Astrocyte (in vitro differentiated cells and primary cell): Measurements from ENCODE around the gene SYT8. TPM values are rescaled to one million over a fixed set of nuclear protein-coding genes. Genes with fewer than 3 reads are reported as not detected.

Experiments used
- DNase-seq: peaks from one replicate; pipeline ENCODE4 v3.0.0-alpha.2; 2010; ENCODE audit warnings: low read depth
- FAIRE-seq: peaks from 2 replicates; lab custom pipeline; 2011; peaks lifted over from hg19 to GRCh38; lab: Jason Lieb, UNC
- H2AFZ ChIP-seq: 2 replicates; pipeline ENCODE4 v1.6.0; 2012; ENCODE audit warnings: low read depth, low read length, inconsistent platforms
- H3K27ac ChIP-seq: 2 replicates; pipeline ENCODE4 v1.5.1; 2011; ENCODE audit warnings: low read depth, low read length, inconsistent platforms
- H3K27me3 ChIP-seq: 2 replicates; pipeline ENCODE4 v1.6.0; 2011; ENCODE audit warnings: low read length, inconsistent platforms; ENCODE audit not compliant: insufficient read depth
- H3K36me3 ChIP-seq: 2 replicates; pipeline ENCODE4 v1.5.1; 2011; ENCODE audit warnings: low read length, inconsistent platforms; ENCODE audit not compliant: insufficient read depth
- H3K4me1 ChIP-seq: 2 replicates; pipeline ENCODE4 v1.5.1; 2011; ENCODE audit warnings: low read length, inconsistent platforms; ENCODE audit not compliant: insufficient read depth
- H3K4me2 ChIP-seq: 2 replicates; pipeline ENCODE4 v1.6.0; 2012; ENCODE audit warnings: low read length, inconsistent platforms
- H3K4me3 ChIP-seq: 2 replicates; pipeline ENCODE4 v1.5.1; 2011; ENCODE audit warnings: low read depth, mild to moderate bottlenecking, low read length, inconsistent platforms; ENCODE audit not compliant: insufficient read depth
- H3K79me2 ChIP-seq: 2 replicates; pipeline ENCODE4 v1.6.0; 2012; ENCODE audit warnings: mild to moderate bottlenecking, low read length, inconsistent platforms; ENCODE audit not compliant: insufficient read depth
- H3K9ac ChIP-seq: 2 replicates; pipeline ENCODE4 v1.6.0; 2012; ENCODE audit warnings: mild to moderate bottlenecking, low read length, inconsistent platforms
- H3K9me3 ChIP-seq: 2 replicates; pipeline ENCODE4 v1.5.1; 2012; ENCODE audit warnings: low read depth, mild to moderate bottlenecking, low read length, inconsistent platforms; ENCODE audit not compliant: insufficient read depth
- H4K20me1 ChIP-seq: 2 replicates; pipeline ENCODE4 v1.6.0; 2012; ENCODE audit warnings: low read length, inconsistent platforms; ENCODE audit not compliant: insufficient read depth
- H3K27ac Mint-ChIP-seq: one replicate; pipeline ENCODE4 v1.8.0; 2021; ENCODE audit warnings: mild to moderate bottlenecking, mixed read lengths; ENCODE audit not compliant: unreplicated experiment
- H3K27me3 Mint-ChIP-seq: one replicate; pipeline ENCODE4 v1.8.0; 2021; ENCODE audit warnings: low read depth, mixed read lengths; ENCODE audit not compliant: unreplicated experiment
- H3K36me3 Mint-ChIP-seq: one replicate; pipeline ENCODE4 v1.8.0; 2021; ENCODE audit warnings: low read depth, mixed read lengths; ENCODE audit not compliant: unreplicated experiment
- H3K4me1 Mint-ChIP-seq: one replicate; pipeline ENCODE4 v1.8.0; 2021; ENCODE audit warnings: low read depth, mixed read lengths; ENCODE audit not compliant: unreplicated experiment
- H3K4me3 Mint-ChIP-seq: one replicate; pipeline ENCODE4 v1.8.0; 2021; ENCODE audit warnings: mild to moderate bottlenecking, moderate library complexity, mixed read lengths; ENCODE audit not compliant: unreplicated experiment
- H3K9me3 Mint-ChIP-seq: one replicate; pipeline ENCODE4 v1.8.0; 2021; ENCODE audit warnings: mild to moderate bottlenecking, mixed read lengths; ENCODE audit not compliant: unreplicated experiment
- EZH2 ChIP-seq: IDR thresholded peaks from 2 replicates; pipeline ENCODE4 v1.6.1; 2012; ENCODE audit warnings: mild to moderate bottlenecking, low read length, inconsistent platforms; ENCODE audit not compliant: insufficient read depth
- total RNA-seq: library from RNA; stranded (reverse); gene quantifications from 2 replicates; pipeline ENCODE4 v1.2.1, GENCODE V29; 2021
- TF ChIP-seq, protein P1 (sequence below): IDR thresholded peaks from 2 replicates; pipeline ENCODE4 v1.5.1; 2011; ENCODE audit warnings: low read depth, mild to moderate bottlenecking, inconsistent platforms, low read length, moderate library complexity; ENCODE audit not compliant: insufficient read depth

SYT8 gene
- total RNA-seq, 1 donor from 2014 or later, result 0.36 TPM

DNA sequence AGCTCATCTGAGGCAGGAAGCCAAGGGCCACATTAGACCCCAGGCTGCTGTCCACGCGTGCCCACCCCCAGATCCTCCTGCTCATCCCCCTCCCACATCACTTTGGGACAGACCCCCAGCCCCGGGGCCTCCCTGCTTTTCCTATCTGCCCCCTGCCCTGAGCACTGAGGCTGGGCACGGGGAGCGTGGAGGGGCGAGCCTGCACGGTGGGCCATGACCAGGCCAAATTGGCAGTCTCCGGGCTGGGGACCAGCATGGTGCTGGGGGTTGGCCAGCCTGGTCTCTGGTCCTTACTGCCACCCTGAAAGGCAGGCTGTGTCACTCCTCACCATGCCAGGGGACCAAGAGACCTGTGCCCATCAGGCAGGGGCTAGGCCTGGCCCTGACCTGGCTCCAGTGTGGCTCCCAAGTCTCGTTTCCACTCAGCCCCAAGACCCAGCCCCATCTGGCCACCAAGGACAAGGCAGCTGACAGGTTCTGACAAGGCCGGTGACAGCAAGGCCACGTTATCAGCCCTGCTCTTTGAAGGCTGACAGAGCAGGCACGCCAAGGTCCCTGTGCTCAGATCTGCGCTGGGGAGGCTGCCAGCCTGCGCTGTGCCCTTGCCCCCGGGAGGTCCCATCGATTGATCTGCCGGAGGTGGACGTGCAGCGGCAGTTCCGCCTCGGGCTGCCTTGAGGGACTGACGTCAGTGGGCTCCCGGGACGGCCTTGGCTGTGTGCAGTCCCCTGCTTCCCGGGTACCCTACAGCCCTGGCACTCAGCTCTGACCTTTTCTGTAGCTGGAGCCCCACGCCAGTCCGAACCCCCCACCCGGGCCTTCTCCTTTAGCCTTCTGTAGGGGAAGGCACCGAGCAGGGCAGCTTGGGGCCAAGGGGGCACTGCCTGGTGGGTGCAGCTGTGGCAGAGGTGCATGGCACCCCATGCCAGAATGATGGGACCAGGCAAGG, 7.6 kb downstream of the SYT8 start:
- Mint-ChIP-seq H3K4me3 (no peak overlapping the region), H3K27ac (no peak overlapping the region), H3K9me3 (no peaks in the 10 kb centered on the region), H3K27me3 (peaks cover 23% of the 10 kb centered on the region), H3K36me3 (no peaks in the 10 kb centered on the region), H3K4me1 (no peaks in the 10 kb centered on the region)
- H3K79me2 ChIP-seq, result no peaks in the 10 kb centered on the region
- H4K20me1 ChIP-seq, result no peaks in the 10 kb centered on the region
- H3K27ac ChIP-seq, result no peak overlapping the region
- DNase-seq (no peak), FAIRE-seq (no peak)
- H3K4me1 ChIP-seq, result peaks cover 3% of the 10 kb centered on the region
- H3K36me3 ChIP-seq, result no peaks in the 10 kb centered on the region
- H3K9ac ChIP-seq, result no peak overlapping the region
- no peaks in the 10 kb centered on the region for H3K9me3 ChIP-seq
- H3K4me3 ChIP-seq, result no peak overlapping the region
- H2AFZ ChIP-seq, result no peak overlapping the region
- no peak for TF ChIP-seq EZH2
- TF ChIP-seq, protein P1, sequence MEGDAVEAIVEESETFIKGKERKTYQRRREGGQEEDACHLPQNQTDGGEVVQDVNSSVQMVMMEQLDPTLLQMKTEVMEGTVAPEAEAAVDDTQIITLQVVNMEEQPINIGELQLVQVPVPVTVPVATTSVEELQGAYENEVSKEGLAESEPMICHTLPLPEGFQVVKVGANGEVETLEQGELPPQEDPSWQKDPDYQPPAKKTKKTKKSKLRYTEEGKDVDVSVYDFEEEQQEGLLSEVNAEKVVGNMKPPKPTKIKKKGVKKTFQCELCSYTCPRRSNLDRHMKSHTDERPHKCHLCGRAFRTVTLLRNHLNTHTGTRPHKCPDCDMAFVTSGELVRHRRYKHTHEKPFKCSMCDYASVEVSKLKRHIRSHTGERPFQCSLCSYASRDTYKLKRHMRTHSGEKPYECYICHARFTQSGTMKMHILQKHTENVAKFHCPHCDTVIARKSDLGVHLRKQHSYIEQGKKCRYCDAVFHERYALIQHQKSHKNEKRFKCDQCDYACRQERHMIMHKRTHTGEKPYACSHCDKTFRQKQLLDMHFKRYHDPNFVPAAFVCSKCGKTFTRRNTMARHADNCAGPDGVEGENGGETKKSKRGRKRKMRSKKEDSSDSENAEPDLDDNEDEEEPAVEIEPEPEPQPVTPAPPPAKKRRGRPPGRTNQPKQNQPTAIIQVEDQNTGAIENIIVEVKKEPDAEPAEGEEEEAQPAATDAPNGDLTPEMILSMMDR, result no peak
- H3K4me2 ChIP-seq, result no peak overlapping the region
- peaks cover 6% of the 10 kb centered on the region for H3K27me3 ChIP-seq

DNA sequence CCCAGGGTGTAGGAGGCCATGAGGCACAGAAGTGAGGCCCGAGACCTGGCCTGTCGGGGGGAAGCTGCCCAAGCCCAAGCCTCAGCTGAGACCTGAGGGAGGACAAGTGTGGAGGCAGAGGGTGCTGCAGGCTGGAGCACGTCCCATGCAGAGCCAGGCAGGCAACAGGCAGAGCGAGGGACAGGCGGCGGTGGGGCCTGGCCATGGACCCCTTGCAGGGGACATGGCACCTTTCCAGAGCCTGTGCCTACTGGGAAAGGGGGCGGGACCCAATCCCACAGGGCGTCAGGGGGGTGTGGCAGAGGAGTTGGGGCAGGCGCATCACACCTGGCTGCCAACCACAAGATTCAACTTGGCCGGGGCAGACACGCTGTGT, 8.3 kb downstream of the SYT8 start:
- H3K27me3 Mint-ChIP-seq, result peaks cover 25% of the 10 kb centered on the region
- Histone ChIP-seq H3K27me3 (peaks cover 6% of the 10 kb centered on the region), H3K9me3 (no peaks in the 10 kb centered on the region), H2AFZ (no peak overlapping the region), H3K27ac (no peak overlapping the region), H3K79me2 (no peaks in the 10 kb centered on the region), H3K9ac (no peak overlapping the region), H3K4me1 (peaks cover 3% of the 10 kb centered on the region), H3K4me2 (no peak overlapping the region), H3K36me3 (no peaks in the 10 kb centered on the region), H4K20me1 (no peaks in the 10 kb centered on the region), H3K4me3 (no peak overlapping the region)
- no peaks in the 10 kb centered on the region for H3K9me3 Mint-ChIP-seq
- H3K36me3 Mint-ChIP-seq, result no peaks in the 10 kb centered on the region
- no peaks in the 10 kb centered on the region for H3K4me1 Mint-ChIP-seq
- no peak overlapping the region for H3K27ac Mint-ChIP-seq
- no peak for FAIRE-seq
- H3K4me3 Mint-ChIP-seq, result no peak overlapping the region
- no peak for DNase-seq
- no peak for TF ChIP-seq EZH2
- TF ChIP-seq, protein P1, result no peak

GRCh38 chr11:1843796-1844195, 9.0 kb downstream of the SYT8 start:
- H3K4me1 Mint-ChIP-seq, result no peaks in the 10 kb centered on the region
- no peak overlapping the region for H3K9ac ChIP-seq
- H4K20me1 ChIP-seq, result no peaks in the 10 kb centered on the region
- no peaks in the 10 kb centered on the region for H3K79me2 ChIP-seq
- H3K36me3 Mint-ChIP-seq, result no peaks in the 10 kb centered on the region
- H2AFZ ChIP-seq, result no peak overlapping the region
- H3K4me3 Mint-ChIP-seq, result no peak overlapping the region
- H3K4me2 ChIP-seq, result no peak overlapping the region
- H3K9me3 Mint-ChIP-seq, result no peaks in the 10 kb centered on the region
- TF ChIP-seq, protein P1, result no peak
- TF ChIP-seq EZH2, result no peak
- peaks cover 6% of the 10 kb centered on the region for H3K27me3 ChIP-seq
- H3K36me3 ChIP-seq, result no peaks in the 10 kb centered on the region
- FAIRE-seq (no peak), DNase-seq (no peak)
- H3K27me3 Mint-ChIP-seq, result peaks cover 25% of the 10 kb centered on the region
- H3K9me3 ChIP-seq, result no peaks in the 10 kb centered on the region
- H3K4me1 ChIP-seq, result peaks cover 3% of the 10 kb centered on the region
- no peak overlapping the region for H3K27ac ChIP-seq
- no peak overlapping the region for H3K27ac Mint-ChIP-seq
- H3K4me3 ChIP-seq, result no peak overlapping the region
